HG02642 (cell line): ENCODE measurements around the gene LRRC58.

Source experiments
- ATAC-seq: cut with Tn5 transposase; IDR thresholded peaks from one replicate; pipeline ENCODE4 v1.9.1; 2021; ENCODE audit warnings: mild to moderate bottlenecking; ENCODE audit not compliant: unreplicated experiment, poor library complexity

Gene LRRC58

GRCh38 chr3:120281261-120281660 lies 67.9 kb downstream of the LRRC58 start:
- ATAC-seq = no peak

- no peak for ATAC-seq
These were observed 68.6 kb downstream of the LRRC58 start for GRCh38 chr3:120280566-120280965.

- no peak for ATAC-seq
These were observed 69.1 kb downstream of the LRRC58 start for GRCh38 chr3:120280026-120280425.

GRCh38 chr3:120276767-120277166 lies 72.4 kb downstream of the LRRC58 start:
- ATAC-seq = no peak

- ATAC-seq = no peak
These were observed 73.5 kb downstream of the LRRC58 start for GRCh38 chr3:120275618-120276017.

- ATAC-seq = no peak
These were observed 74.4 kb downstream of the LRRC58 start for GRCh38 chr3:120274739-120275167.
